WTC11 (cell line): ENCODE data around the gene CASKIN1. TPM values are rescaled to one million over a fixed set of nuclear protein-coding genes. Genes with fewer than 3 reads are reported as not detected.
A peak's percentile ranks its signal among the peaks of the same experiment; 100 is the strongest.

Experiments
- ATAC-seq: fragments of 200-7000 bp; cut with Tn5 transposase; 2 replicates; pipeline ENCODE4 v1.10.0; 2021; ENCODE audit warnings: mild to moderate bottlenecking, moderate library complexity
- CTCF ChIA-PET: fragments of 300-600 bp; sonication (Branson Sonifier 250); formaldehyde crosslinking; loops from one replicate; lab custom pipeline; 2021; ENCODE audit warnings: antibody characterized with exemption; lab: Charles Lee
- POLR2A ChIA-PET: fragments of 350-600 bp; sonication (Branson Sonifier 250); formaldehyde crosslinking; loops from one replicate; lab custom pipeline; 2021; ENCODE audit warnings: antibody characterized with exemption; lab: Charles Lee
- DNase-seq: peaks from one replicate; pipeline ENCODE4 v3.0.0; 2021; ENCODE audit warnings: low spot score
- H3K27ac Mint-ChIP-seq: 2 replicates; pipeline ENCODE4 v1.8.0; 2021; ENCODE audit warnings: mixed read lengths
- H3K27me3 Mint-ChIP-seq: 2 replicates; pipeline ENCODE4 v1.8.0; 2021; ENCODE audit warnings: low read depth, mild to moderate bottlenecking, moderate library complexity, mixed read lengths
- H3K36me3 Mint-ChIP-seq: 2 replicates; pipeline ENCODE4 v1.8.0; 2021; ENCODE audit warnings: mixed read lengths
- H3K4me1 Mint-ChIP-seq: 2 replicates; pipeline ENCODE4 v1.8.0; 2022; ENCODE audit warnings: mixed read lengths
- H3K4me3 Mint-ChIP-seq: 2 replicates; pipeline ENCODE4 v1.8.0; 2021; ENCODE audit warnings: mild to moderate bottlenecking, moderate library complexity, mixed read lengths
- H3K9me3 Mint-ChIP-seq: 2 replicates; pipeline ENCODE4 v1.8.0; 2021; ENCODE audit warnings: mixed read lengths
- GABPB1 ChIP-seq: sonication (generic); formaldehyde crosslinking; IDR thresholded peaks from 2 replicates; pipeline ENCODE4 v1.8.1; 2023; ENCODE audit warnings: mild to moderate bottlenecking, missing genetic modification reagents
- PRRX2 ChIP-seq: fragments of 250-450 bp; sonication (Bioruptor Pico); IDR thresholded peaks from 2 replicates; pipeline ENCODE4 v1.8.0; 2021; ENCODE audit warnings: mild to moderate bottlenecking
- RORB ChIP-seq: fragments of 250-450 bp; sonication (Bioruptor Pico); IDR thresholded peaks from 2 replicates; pipeline ENCODE4 v1.9.0; 2021; ENCODE audit warnings: mild to moderate bottlenecking
- SP1 ChIP-seq: sonication (generic); formaldehyde crosslinking; conservative IDR thresholded peaks from 2 replicates; pipeline ENCODE4 v1.8.1; 2022; ENCODE audit warnings: missing genetic modification reagents
- ZNF671 ChIP-seq: fragments of 250-450 bp; sonication (Bioruptor Pico); IDR thresholded peaks from 2 replicates; pipeline ENCODE4 v1.8.0; 2021; ENCODE audit warnings: mild to moderate bottlenecking
- total RNA-seq: library from RNA; stranded (reverse); gene quantifications from 3 replicates; pipeline ENCODE4 v1.2.3, GENCODE V29; 2021
- TF ChIP-seq, protein P1 (sequence below): fragments of 250-450 bp; sonication (Bioruptor Pico); IDR thresholded peaks from 2 replicates; pipeline ENCODE4 v1.9.0; 2021; ENCODE audit warnings: mild to moderate bottlenecking
- TF ChIP-seq, protein P2 (sequence below): sonication (generic); formaldehyde crosslinking; conservative IDR thresholded peaks from 2 replicates; pipeline ENCODE4 v1.8.1; 2023; ENCODE audit warnings: mild to moderate bottlenecking, low read depth, missing genetic modification reagents, moderate library complexity
- TF ChIP-seq, protein P3 (sequence below): sonication (generic); formaldehyde crosslinking; IDR thresholded peaks from 2 replicates; pipeline ENCODE4 v1.8.1; 2023; ENCODE audit warnings: mild to moderate bottlenecking, missing genetic modification reagents
- TF ChIP-seq, protein P4 (sequence below): fragments of 250-450 bp; sonication (Bioruptor Pico); conservative IDR thresholded peaks from 2 replicates; pipeline ENCODE4 v1.9.0; 2021; ENCODE audit warnings: mild to moderate bottlenecking
- TF ChIP-seq, protein P5 (sequence below): sonication (generic); formaldehyde crosslinking; IDR thresholded peaks from 2 replicates; pipeline ENCODE4 v1.8.0; 2022; ENCODE audit warnings: mild to moderate bottlenecking, missing genetic modification reagents
- TF ChIP-seq, protein P6 (sequence below): sonication (generic); formaldehyde crosslinking; IDR thresholded peaks from 2 replicates; pipeline ENCODE4 v1.8.1; 2023; ENCODE audit warnings: mild to moderate bottlenecking, moderate library complexity, missing genetic modification reagents
- TF ChIP-seq, protein P7 (sequence below): fragments of 250-450 bp; sonication (Bioruptor Pico); IDR thresholded peaks from 2 replicates; pipeline ENCODE4 v1.9.0; 2021; ENCODE audit warnings: mild to moderate bottlenecking

CASKIN1 gene
- total RNA-seq, 1 experiment from 2014 or later, result 9.4 TPM

DNA sequence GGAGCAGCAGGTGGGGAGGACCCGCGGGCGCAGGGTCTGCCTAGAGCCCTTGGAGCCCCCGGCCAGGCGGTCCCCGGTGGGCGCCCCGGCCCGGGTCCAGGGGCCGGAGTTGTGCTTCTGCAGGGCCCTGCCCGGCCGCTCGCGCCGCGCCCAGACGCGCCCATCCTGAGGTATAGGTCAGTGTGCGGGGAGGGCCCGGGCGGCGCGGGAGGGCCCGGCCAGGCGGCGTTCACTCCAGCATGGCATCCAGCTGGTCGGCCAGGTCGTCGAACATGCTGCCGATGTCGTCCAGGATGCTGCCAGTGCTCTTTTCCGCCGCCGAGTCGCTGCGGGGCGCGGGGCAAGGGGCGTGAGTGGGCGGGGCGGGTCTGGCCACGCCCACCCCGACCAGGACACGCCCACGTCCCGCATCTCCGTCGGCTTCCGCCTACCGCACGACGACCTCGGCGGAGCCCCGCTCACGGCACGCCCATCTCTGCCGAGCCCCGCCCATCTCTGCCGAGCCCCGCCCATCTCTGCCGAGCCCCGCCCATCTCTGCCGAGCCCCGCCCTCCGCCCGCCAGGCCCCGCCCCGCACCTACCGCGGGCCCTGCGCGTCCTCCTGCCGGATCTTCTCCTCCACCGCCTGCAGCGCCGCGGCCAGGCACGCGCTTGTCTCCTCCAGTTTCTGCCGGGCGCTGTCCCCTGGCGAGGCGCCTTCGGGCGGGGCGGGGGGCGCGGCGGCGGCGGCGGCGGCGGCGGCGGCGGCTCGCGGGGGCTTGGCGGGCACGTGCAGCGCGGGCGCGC is 17.9 kb downstream of the CASKIN1 start (continued):
- TF ChIP-seq, protein P1, sequence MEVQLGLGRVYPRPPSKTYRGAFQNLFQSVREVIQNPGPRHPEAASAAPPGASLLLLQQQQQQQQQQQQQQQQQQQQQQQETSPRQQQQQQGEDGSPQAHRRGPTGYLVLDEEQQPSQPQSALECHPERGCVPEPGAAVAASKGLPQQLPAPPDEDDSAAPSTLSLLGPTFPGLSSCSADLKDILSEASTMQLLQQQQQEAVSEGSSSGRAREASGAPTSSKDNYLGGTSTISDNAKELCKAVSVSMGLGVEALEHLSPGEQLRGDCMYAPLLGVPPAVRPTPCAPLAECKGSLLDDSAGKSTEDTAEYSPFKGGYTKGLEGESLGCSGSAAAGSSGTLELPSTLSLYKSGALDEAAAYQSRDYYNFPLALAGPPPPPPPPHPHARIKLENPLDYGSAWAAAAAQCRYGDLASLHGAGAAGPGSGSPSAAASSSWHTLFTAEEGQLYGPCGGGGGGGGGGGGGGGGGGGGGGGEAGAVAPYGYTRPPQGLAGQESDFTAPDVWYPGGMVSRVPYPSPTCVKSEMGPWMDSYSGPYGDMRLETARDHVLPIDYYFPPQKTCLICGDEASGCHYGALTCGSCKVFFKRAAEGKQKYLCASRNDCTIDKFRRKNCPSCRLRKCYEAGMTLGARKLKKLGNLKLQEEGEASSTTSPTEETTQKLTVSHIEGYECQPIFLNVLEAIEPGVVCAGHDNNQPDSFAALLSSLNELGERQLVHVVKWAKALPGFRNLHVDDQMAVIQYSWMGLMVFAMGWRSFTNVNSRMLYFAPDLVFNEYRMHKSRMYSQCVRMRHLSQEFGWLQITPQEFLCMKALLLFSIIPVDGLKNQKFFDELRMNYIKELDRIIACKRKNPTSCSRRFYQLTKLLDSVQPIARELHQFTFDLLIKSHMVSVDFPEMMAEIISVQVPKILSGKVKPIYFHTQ (CRISPR knock-in tag), result no peak
- TF ChIP-seq RORB (CRISPR knock-in tag) (no peak), PRRX2 (0 out of 2 replicates have a peak, but pooled peaks have one; percentile 53), SP1 (CRISPR knock-in tag) (peak; percentile 99), GABPB1 (CRISPR knock-in tag) (no peak)
- TF ChIP-seq, protein P2, sequence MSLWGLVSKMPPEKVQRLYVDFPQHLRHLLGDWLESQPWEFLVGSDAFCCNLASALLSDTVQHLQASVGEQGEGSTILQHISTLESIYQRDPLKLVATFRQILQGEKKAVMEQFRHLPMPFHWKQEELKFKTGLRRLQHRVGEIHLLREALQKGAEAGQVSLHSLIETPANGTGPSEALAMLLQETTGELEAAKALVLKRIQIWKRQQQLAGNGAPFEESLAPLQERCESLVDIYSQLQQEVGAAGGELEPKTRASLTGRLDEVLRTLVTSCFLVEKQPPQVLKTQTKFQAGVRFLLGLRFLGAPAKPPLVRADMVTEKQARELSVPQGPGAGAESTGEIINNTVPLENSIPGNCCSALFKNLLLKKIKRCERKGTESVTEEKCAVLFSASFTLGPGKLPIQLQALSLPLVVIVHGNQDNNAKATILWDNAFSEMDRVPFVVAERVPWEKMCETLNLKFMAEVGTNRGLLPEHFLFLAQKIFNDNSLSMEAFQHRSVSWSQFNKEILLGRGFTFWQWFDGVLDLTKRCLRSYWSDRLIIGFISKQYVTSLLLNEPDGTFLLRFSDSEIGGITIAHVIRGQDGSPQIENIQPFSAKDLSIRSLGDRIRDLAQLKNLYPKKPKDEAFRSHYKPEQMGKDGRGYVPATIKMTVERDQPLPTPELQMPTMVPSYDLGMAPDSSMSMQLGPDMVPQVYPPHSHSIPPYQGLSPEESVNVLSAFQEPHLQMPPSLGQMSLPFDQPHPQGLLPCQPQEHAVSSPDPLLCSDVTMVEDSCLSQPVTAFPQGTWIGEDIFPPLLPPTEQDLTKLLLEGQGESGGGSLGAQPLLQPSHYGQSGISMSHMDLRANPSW (CRISPR knock-in tag), result no peak
- TF ChIP-seq, protein P3, sequence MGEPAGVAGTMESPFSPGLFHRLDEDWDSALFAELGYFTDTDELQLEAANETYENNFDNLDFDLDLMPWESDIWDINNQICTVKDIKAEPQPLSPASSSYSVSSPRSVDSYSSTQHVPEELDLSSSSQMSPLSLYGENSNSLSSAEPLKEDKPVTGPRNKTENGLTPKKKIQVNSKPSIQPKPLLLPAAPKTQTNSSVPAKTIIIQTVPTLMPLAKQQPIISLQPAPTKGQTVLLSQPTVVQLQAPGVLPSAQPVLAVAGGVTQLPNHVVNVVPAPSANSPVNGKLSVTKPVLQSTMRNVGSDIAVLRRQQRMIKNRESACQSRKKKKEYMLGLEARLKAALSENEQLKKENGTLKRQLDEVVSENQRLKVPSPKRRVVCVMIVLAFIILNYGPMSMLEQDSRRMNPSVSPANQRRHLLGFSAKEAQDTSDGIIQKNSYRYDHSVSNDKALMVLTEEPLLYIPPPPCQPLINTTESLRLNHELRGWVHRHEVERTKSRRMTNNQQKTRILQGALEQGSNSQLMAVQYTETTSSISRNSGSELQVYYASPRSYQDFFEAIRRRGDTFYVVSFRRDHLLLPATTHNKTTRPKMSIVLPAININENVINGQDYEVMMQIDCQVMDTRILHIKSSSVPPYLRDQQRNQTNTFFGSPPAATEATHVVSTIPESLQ (CRISPR knock-in tag), result no peak
- TF ChIP-seq, protein P4, sequence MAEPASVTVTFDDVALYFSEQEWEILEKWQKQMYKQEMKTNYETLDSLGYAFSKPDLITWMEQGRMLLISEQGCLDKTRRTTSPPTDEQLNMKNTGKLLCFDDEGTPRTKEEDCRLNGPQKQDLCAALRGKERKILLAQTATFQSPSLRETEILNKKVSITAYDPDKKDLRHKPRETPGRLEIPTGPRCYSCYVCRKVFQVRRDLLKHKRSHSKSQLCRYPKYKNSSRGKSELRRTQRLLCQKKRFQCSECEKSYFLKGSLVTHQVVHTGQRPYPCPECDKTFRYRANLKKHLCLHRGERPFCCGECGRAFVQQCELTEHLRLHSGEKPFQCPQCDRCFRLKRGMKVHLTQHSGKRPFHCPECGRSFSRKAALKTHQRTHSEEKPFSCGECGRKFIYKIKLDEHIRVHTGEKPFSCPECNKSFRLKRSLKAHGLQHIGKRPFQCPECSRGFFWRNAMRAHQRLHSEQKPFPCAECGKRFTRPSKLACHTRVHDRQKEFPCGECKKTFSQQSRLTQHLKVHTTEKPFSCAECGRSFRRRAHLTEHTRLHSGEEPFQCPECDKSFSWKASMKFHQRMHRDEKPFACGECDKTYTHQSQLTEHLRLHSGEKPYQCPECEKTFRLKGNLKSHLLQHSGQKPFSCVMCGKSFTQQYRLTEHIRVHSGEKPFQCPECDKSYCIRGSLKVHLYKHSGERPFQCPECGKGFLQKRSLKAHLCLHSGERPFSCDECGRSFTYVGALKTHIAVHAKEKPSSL (CRISPR knock-in tag), result no peak
- TF ChIP-seq, protein P5, sequence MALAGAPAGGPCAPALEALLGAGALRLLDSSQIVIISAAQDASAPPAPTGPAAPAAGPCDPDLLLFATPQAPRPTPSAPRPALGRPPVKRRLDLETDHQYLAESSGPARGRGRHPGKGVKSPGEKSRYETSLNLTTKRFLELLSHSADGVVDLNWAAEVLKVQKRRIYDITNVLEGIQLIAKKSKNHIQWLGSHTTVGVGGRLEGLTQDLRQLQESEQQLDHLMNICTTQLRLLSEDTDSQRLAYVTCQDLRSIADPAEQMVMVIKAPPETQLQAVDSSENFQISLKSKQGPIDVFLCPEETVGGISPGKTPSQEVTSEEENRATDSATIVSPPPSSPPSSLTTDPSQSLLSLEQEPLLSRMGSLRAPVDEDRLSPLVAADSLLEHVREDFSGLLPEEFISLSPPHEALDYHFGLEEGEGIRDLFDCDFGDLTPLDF, result 0 out of 2 replicates have a peak, but pooled peaks have one; percentile 49
- TF ChIP-seq, protein P6, sequence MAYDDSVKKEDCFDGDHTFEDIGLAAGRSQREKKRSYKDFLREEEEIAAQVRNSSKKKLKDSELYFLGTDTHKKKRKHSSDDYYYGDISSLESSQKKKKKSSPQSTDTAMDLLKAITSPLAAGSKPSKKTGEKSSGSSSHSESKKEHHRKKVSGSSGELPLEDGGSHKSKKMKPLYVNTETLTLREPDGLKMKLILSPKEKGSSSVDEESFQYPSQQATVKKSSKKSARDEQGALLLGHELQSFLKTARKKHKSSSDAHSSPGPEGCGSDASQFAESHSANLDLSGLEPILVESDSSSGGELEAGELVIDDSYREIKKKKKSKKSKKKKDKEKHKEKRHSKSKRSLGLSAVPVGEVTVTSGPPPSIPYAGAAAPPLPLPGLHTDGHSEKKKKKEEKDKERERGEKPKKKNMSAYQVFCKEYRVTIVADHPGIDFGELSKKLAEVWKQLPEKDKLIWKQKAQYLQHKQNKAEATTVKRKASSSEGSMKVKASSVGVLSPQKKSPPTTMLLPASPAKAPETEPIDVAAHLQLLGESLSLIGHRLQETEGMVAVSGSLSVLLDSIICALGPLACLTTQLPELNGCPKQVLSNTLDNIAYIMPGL (CRISPR knock-in tag), result peak; percentile 25; the same call in 1 of the 2 replicates
- TF ChIP-seq, all 79 proteins: peak for 20

DNA sequence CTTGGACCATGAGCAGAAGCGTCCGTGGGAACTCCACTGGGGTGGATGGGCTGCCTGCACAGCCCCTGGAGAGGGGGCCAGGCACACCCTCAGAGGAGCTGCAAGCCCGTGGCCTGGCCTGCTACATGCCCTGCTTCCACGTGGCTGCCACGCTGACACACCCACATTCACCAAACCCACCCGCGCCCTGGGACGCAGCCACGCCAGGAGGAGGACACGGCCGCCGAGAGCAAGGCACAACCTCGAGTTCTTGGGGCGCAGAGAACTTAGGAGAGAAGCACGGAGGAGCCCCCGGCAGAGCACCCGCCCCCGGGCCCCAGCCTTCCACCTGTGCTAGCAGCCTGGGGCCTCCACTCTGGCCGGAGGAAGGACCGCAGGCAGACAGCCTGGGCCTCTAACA is 18.8 kb downstream of the CASKIN1 start:
- POLR2A ChIA-PET, result no interaction called here

More for the DNA sequence above, 18.8 kb downstream of the CASKIN1 start:
- Mint-ChIP-seq H3K9me3 (no peaks in the 10 kb centered on the region), H3K4me3 (no peak overlapping the region), H3K4me1 (0 out of 2 replicates have a peak, but pooled peaks cover 3% of the 10 kb centered on the region), H3K27me3 (no peaks in the 10 kb centered on the region), H3K36me3 (peaks cover 16% of the 10 kb centered on the region), H3K27ac (no peak overlapping the region)
- DNase-seq (no peak), ATAC-seq (no peak)
- CTCF ChIA-PET, result interaction anchor here (0.8 kb wide), 1 partner anchor 17 kb away, joined by 3 read pairs; no protein-coding TSS in a partner anchor
- TF ChIP-seq, protein P7, sequence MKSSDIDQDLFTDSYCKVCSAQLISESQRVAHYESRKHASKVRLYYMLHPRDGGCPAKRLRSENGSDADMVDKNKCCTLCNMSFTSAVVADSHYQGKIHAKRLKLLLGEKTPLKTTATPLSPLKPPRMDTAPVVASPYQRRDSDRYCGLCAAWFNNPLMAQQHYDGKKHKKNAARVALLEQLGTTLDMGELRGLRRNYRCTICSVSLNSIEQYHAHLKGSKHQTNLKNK (CRISPR knock-in tag), result no peak
- TF ChIP-seq ZNF671 (CRISPR knock-in tag), result 0 out of 2 replicates have a peak, but pooled peaks have one; percentile 10
